H1 (cell line): ENCODE results near the gene DPY19L3. TPM values are rescaled to one million over a fixed set of nuclear protein-coding genes. Genes with fewer than 3 reads are reported as not detected.

Source experiments
- RXRA ChIP-seq: IDR thresholded peaks from 2 replicates; pipeline ENCODE4 v1.6.1; 2011; ENCODE audit warnings: low read depth, mild to moderate bottlenecking, low read length, moderate library complexity; ENCODE audit not compliant: insufficient read depth
- SIN3A ChIP-seq, 2 experiments: IDR thresholded peaks in 1 of 2; conservative IDR thresholded peaks in 1 of 2; 2 replicates each; pipeline ENCODE4 v1.6.1; 2011 to 2012; ENCODE audit warnings: low read length in 2 of 2, improper control_type of control experiment in 1 of 2, low read depth in 1 of 2, mild to moderate bottlenecking in 1 of 2
- SIX5 ChIP-seq: IDR thresholded peaks from 2 replicates; pipeline ENCODE4 v1.6.1; 2011; ENCODE audit warnings: mild to moderate bottlenecking, low read depth, low read length
- polyA plus RNA-seq, 7 experiments: library from polyadenylated mRNA; depleted of rRNA in 3 of 7; stranded (reverse) in 5 of 7; unstranded in 2 of 7; fragments of >200 nt in 5 of 7; fragments of 200-250 nt in 2 of 7; gene quantifications; 1 replicate in 5 of 7; 2 replicates in 1 of 7; 4 replicates in 1 of 7; pipeline versions ENCODE4 v1.2.1 to v1.2.3, GENCODE V29; 2011 to 2013; ENCODE audit warnings: missing spikeins in 2 of 7, mixed read lengths in 2 of 7
- total RNA-seq: library from RNA; stranded (reverse); fragmentation: NEBNext Ultra II Directional; extraction: Animal tissue kit (Norgen Biotek cat#: 25700); gene quantifications from 2 replicates; pipeline ENCODE4 v1.2.1, GENCODE V29; 2021

DPY19L3 gene
- total and polyA plus RNA-seq, 2 of the 8 experiments (the other 6 are each of a cell fraction or from before 2014, with no cell fraction given) = 35.3 to 60.2 TPM

DNA sequence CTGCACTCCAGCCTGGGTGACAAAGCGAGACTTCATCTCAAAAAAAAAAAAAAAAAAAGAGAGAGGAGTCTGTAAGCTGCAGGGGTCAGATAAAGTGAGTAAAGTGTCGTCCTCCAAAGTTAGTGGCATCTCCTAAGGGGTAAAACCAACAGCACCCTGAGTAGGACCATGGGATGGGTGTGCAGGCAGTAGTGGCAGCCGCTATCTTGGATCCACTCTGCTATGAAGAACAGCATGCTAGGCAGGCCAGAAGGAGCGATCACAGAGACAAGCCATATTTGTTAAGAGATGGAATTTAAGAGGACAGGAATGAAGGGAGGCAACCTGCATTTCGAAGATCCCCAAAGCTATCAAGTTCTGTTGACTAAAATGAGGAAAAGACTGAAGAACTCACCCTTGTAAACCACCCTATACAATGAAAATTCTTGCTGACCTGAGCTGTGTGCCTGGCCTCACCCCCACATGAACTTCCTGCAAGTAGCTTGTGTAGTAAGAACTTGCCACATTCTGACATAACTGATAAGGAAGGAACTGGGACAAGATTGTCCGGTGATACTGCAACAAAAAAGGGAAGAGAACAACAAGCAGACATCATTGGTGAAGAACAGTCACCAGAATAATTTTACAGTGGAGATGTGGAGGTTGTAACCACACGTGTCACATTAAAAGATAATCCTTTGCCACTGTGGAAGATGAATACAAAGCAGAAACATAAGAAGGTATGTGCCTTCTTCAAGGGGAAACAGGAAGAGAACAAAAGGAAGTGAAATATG is 16.2 kb downstream of the DPY19L3 start (continued):
- TF ChIP-seq SIN3A (conservative IDR thresholded peaks at IDR 0.05 in 1 of 2, IDR thresholded peaks at IDR 0.05 in 1 of 2; ENCODE audit: low read depth in 1 of 2, low read length in 2 of 2) (no peak), SIX5 (no peak), RXRA (no peak)
